ENCODE results near the gene NBPF8. TPM values are rescaled to one million over a fixed set of nuclear protein-coding genes. Genes with fewer than 3 reads are reported as not detected.
"Not testable (repeated sequence)": the region's sequence is repeated elsewhere in the genome, so short reads cannot be mapped to it uniquely, and the experiment has no call there.

The NBPF8 gene
- total RNA-seq (2022) = 14.9 and 20.9 TPM in 2 replicates
- Bru-seq, nascent RNA = percentile 62 among the genes with signal in this experiment
- BruChase-seq, experiment 1, labeled RNA remaining after a 6-hour chase = percentile 68 among the genes with signal in this experiment
- BruChase-seq, experiment 2, labeled RNA remaining after a 2-hour chase = percentile 60 among the genes with signal in this experiment
- long read RNA-seq, partial matches to known transcripts = 9 of 9 reads
- long read RNA-seq, other reads (novel, unspliced or antisense) = 0 of 9 reads

- H3K4me1 Mint-ChIP-seq (ENCODE audit: insufficient read depth, unreplicated experiment); intact Hi-C loops (cut with micrococcal nuclease); H3K27me3 Mint-ChIP-seq (ENCODE audit: insufficient read depth, unreplicated experiment); CTCF ChIA-PET; POLR2A ChIA-PET; H3K36me3 Mint-ChIP-seq (ENCODE audit: insufficient read depth, unreplicated experiment); H3K9me3 Mint-ChIP-seq (ENCODE audit: unreplicated experiment); BruUV-seq (replicated peaks): not testable (repeated sequence)
- Mint-ChIP-seq H3K4me3 (ENCODE audit: unreplicated experiment) (peak within 1 kb of the TSS; percentile 79), H3K27ac (ENCODE audit: low read depth, unreplicated experiment) (peak within 1 kb of the TSS; percentile 13)
- DNase-seq (ENCODE audit: unreplicated experiment) = peak; percentile 57
These were observed at the start of gene NBPF8 for GRCh38 chr1:120414911-120415480. TSS of gene NBPF8 (plus strand) at chr1:120415035. CDS start at chr1:120436523, 21,488 bp downstream.

- DNase-seq (ENCODE audit: unreplicated experiment); intact Hi-C loops (cut with micrococcal nuclease); POLR2A ChIA-PET: not testable (repeated sequence)
These were observed 47.1 kb upstream of the NBPF8 start for GRCh38 chr1:120367709-120368108.

GRCh38 chr1:120386651-120387050 is 28.2 kb upstream of the NBPF8 start:
- H3K9me3 Mint-ChIP-seq (ENCODE audit: unreplicated experiment); intact Hi-C loops (cut with micrococcal nuclease); H3K27me3 Mint-ChIP-seq (ENCODE audit: insufficient read depth, unreplicated experiment): not testable (repeated sequence)

More at GRCh38 chr1:120367709-120368108, 47.1 kb upstream of the NBPF8 start:
- H3K36me3 Mint-ChIP-seq (ENCODE audit: insufficient read depth, unreplicated experiment); H3K27ac Mint-ChIP-seq (ENCODE audit: low read depth, unreplicated experiment); H3K4me1 Mint-ChIP-seq (ENCODE audit: insufficient read depth, unreplicated experiment); H3K27me3 Mint-ChIP-seq (ENCODE audit: insufficient read depth, unreplicated experiment); BruUV-seq (replicated peaks); CTCF ChIA-PET; H3K9me3 Mint-ChIP-seq (ENCODE audit: unreplicated experiment); H3K4me3 Mint-ChIP-seq (ENCODE audit: unreplicated experiment): not testable (repeated sequence)

GRCh38 chr1:120388597-120389126 is 26.2 kb upstream of the NBPF8 start:
- H3K4me3 Mint-ChIP-seq (ENCODE audit: unreplicated experiment); POLR2A ChIA-PET; H3K9me3 Mint-ChIP-seq (ENCODE audit: unreplicated experiment); CTCF ChIA-PET; H3K4me1 Mint-ChIP-seq (ENCODE audit: insufficient read depth, unreplicated experiment); intact Hi-C loops (cut with micrococcal nuclease); BruUV-seq (replicated peaks); H3K27ac Mint-ChIP-seq (ENCODE audit: low read depth, unreplicated experiment); H3K36me3 Mint-ChIP-seq (ENCODE audit: insufficient read depth, unreplicated experiment); H3K27me3 Mint-ChIP-seq (ENCODE audit: insufficient read depth, unreplicated experiment): not testable (repeated sequence)
- peak; percentile 47 for DNase-seq (ENCODE audit: unreplicated experiment)

More at GRCh38 chr1:120386651-120387050, 28.2 kb upstream of the NBPF8 start:
- H3K4me1 Mint-ChIP-seq (ENCODE audit: insufficient read depth, unreplicated experiment); CTCF ChIA-PET; H3K4me3 Mint-ChIP-seq (ENCODE audit: unreplicated experiment); H3K27ac Mint-ChIP-seq (ENCODE audit: low read depth, unreplicated experiment); DNase-seq (ENCODE audit: unreplicated experiment); POLR2A ChIA-PET; BruUV-seq (replicated peaks); H3K36me3 Mint-ChIP-seq (ENCODE audit: insufficient read depth, unreplicated experiment): not testable (repeated sequence)

GRCh38 chr1:120391365-120391764 is 23.5 kb upstream of the NBPF8 start:
- H3K4me1 Mint-ChIP-seq (ENCODE audit: insufficient read depth, unreplicated experiment); H3K27ac Mint-ChIP-seq (ENCODE audit: low read depth, unreplicated experiment); H3K4me3 Mint-ChIP-seq (ENCODE audit: unreplicated experiment); H3K27me3 Mint-ChIP-seq (ENCODE audit: insufficient read depth, unreplicated experiment); BruUV-seq (replicated peaks); H3K9me3 Mint-ChIP-seq (ENCODE audit: unreplicated experiment); H3K36me3 Mint-ChIP-seq (ENCODE audit: insufficient read depth, unreplicated experiment); POLR2A ChIA-PET; intact Hi-C loops (cut with micrococcal nuclease); CTCF ChIA-PET; DNase-seq (ENCODE audit: unreplicated experiment): not testable (repeated sequence)

- H3K4me3 Mint-ChIP-seq (ENCODE audit: unreplicated experiment); H3K4me1 Mint-ChIP-seq (ENCODE audit: insufficient read depth, unreplicated experiment); H3K36me3 Mint-ChIP-seq (ENCODE audit: insufficient read depth, unreplicated experiment); H3K27me3 Mint-ChIP-seq (ENCODE audit: insufficient read depth, unreplicated experiment); CTCF ChIA-PET; H3K27ac Mint-ChIP-seq (ENCODE audit: low read depth, unreplicated experiment); POLR2A ChIA-PET; BruUV-seq (replicated peaks); intact Hi-C loops (cut with micrococcal nuclease); H3K9me3 Mint-ChIP-seq (ENCODE audit: unreplicated experiment); DNase-seq (ENCODE audit: unreplicated experiment): not testable (repeated sequence)
These were observed 21.3 kb upstream of the NBPF8 start for GRCh38 chr1:120393316-120394232.

- H3K9me3 Mint-ChIP-seq (ENCODE audit: unreplicated experiment); BruUV-seq (replicated peaks): not testable (repeated sequence)
These were observed 9.5 kb upstream of the NBPF8 start for GRCh38 chr1:120405348-120405747.

GRCh38 chr1:120414451-120414850 is 384 bp upstream of the NBPF8 start:
- H3K4me3 Mint-ChIP-seq (ENCODE audit: unreplicated experiment); H3K36me3 Mint-ChIP-seq (ENCODE audit: insufficient read depth, unreplicated experiment); H3K4me1 Mint-ChIP-seq (ENCODE audit: insufficient read depth, unreplicated experiment); intact Hi-C loops (cut with micrococcal nuclease); DNase-seq (ENCODE audit: unreplicated experiment); H3K27ac Mint-ChIP-seq (ENCODE audit: low read depth, unreplicated experiment); H3K27me3 Mint-ChIP-seq (ENCODE audit: insufficient read depth, unreplicated experiment); CTCF ChIA-PET; POLR2A ChIA-PET; BruUV-seq (replicated peaks); H3K9me3 Mint-ChIP-seq (ENCODE audit: unreplicated experiment): not testable (repeated sequence)

More at GRCh38 chr1:120405348-120405747, 9.5 kb upstream of the NBPF8 start:
- H3K27ac Mint-ChIP-seq (ENCODE audit: low read depth, unreplicated experiment); H3K4me3 Mint-ChIP-seq (ENCODE audit: unreplicated experiment); POLR2A ChIA-PET; CTCF ChIA-PET; H3K27me3 Mint-ChIP-seq (ENCODE audit: insufficient read depth, unreplicated experiment); H3K4me1 Mint-ChIP-seq (ENCODE audit: insufficient read depth, unreplicated experiment); H3K36me3 Mint-ChIP-seq (ENCODE audit: insufficient read depth, unreplicated experiment); intact Hi-C loops (cut with micrococcal nuclease); DNase-seq (ENCODE audit: unreplicated experiment): not testable (repeated sequence)

- POLR2A ChIA-PET; H3K9me3 Mint-ChIP-seq (ENCODE audit: unreplicated experiment); CTCF ChIA-PET; intact Hi-C loops (cut with micrococcal nuclease); H3K4me1 Mint-ChIP-seq (ENCODE audit: insufficient read depth, unreplicated experiment); H3K27me3 Mint-ChIP-seq (ENCODE audit: insufficient read depth, unreplicated experiment); H3K36me3 Mint-ChIP-seq (ENCODE audit: insufficient read depth, unreplicated experiment): not testable (repeated sequence)
- DNase-seq (ENCODE audit: unreplicated experiment) = peak; percentile 37
- Mint-ChIP-seq H3K4me3 (ENCODE audit: unreplicated experiment) (peak overlapping the region; percentile 79), H3K27ac (ENCODE audit: low read depth, unreplicated experiment) (peak overlapping the region; percentile 13)
- BruUV-seq (replicated peaks) = TSS peak; percentile 31
These were observed 692 bp downstream of the NBPF8 start for GRCh38 chr1:120415492-120415961.
